ENCODE measurements around the gene TMEM255A. TPM values are rescaled to one million over a fixed set of nuclear protein-coding genes. Genes with fewer than 3 reads are reported as not detected.
A peak's percentile ranks its signal among the peaks of the same experiment; 100 is the strongest.

Gene TMEM255A
- total and polyA plus RNA-seq, 2 of the 13 experiments (the other 11 are each of a cell fraction or from before 2014, with no cell fraction given), result 0.13 to 0.40 TPM

DNA sequence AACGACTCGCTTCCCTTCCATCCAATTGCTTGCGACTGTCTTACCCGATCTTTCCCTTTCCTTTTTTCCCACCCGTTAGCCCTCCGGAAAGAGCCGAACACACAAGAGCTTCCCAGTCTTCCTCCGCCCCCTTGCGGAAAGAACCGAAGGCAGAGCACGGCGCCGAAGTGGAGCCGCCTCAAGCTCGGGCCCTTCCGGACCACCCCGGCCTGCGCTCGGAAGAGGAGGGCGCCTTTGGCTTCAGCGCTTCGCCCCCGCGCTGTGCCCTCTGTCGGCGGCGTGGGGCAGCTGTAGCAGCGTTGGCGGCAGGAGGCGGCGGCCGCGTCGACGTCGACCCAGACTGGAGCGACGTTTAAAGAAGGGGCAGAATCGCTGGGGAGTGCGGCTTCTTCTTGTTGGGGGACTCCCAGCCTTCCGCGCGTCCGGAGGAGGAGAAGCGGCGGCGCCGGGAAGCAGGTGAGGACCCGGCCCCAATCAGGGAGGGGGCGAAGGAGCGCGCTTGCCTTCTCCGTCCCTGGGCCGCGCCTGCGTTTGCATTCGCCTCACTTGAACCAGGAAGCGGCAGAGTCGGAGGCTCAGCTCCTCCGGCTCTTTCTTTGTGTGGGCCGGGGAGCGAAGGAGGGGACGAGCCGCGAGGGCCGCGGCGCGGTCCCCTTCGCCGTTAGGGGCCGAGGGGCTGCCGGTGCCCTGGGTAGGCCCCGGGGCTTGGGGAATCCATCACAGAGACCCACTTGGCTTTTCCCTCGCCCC, 60.6 kb downstream of the TMEM255A start, which contains the start of gene ZBTB33 (continued):
- TF ChIP-seq ZNF318 (CRISPR knock-in tag; IDR thresholded peaks at IDR 0.05) (no peak), ATF7 (IDR thresholded peaks at IDR 0.05) (no peak), ATF7 (CRISPR knock-in tag; IDR thresholded peaks at IDR 0.05) (no peak), ZNF747 (CRISPR knock-in tag; IDR thresholded peaks at IDR 0.05; ENCODE audit: borderline replicate concordance) (no peak), SP1 (IDR thresholded peaks at IDR 0.05) (no peak), SP1 (CRISPR knock-in tag; IDR thresholded peaks at IDR 0.05) (no peak), PRPF4 (IDR thresholded peaks at IDR 0.05; ENCODE audit: low read depth, low read length, poor library complexity, severe bottlenecking) (no peak), ZNF253 (CRISPR knock-in tag; IDR thresholded peaks at IDR 0.05; ENCODE audit: borderline replicate concordance) (no peak), ZBTB43 (CRISPR knock-in tag; conservative IDR thresholded peaks at IDR 0.05) (peak; percentile 65; the same call in 1 of the 2 replicates), GPN1 (CRISPR knock-in tag; IDR thresholded peaks at IDR 0.05; ENCODE audit: borderline replicate concordance) (no peak), FOXA1 (IDR thresholded peaks at IDR 0.05) (no peak), FOXA1 (CRISPR knock-in tag; IDR thresholded peaks at IDR 0.05) (no peak), ZNF670 (CRISPR knock-in tag; IDR thresholded peaks at IDR 0.05; ENCODE audit: borderline replicate concordance) (peak; percentile 53; the same call in 1 of the 2 replicates), MAF1 (CRISPR knock-in tag; IDR thresholded peaks at IDR 0.05; ENCODE audit: borderline replicate concordance) (no peak), SNRNP70 (IDR thresholded peaks at IDR 0.05; ENCODE audit: low read depth, low read length) (no peak), MTA1 (CRISPR knock-in tag; IDR thresholded peaks at IDR 0.05; ENCODE audit: borderline replicate concordance) (no peak), ZNF513 (CRISPR knock-in tag; conservative IDR thresholded peaks at IDR 0.05) (no peak), POLR2A (IDR thresholded peaks at IDR 0.05; ENCODE audit: insufficient read depth in 1 of 2, low read depth in 2 of 2, low read length in 2 of 2) (peak in 1 of 2 experiments; percentile 39; a peak in 1 of 4 replicates), NFIC (IDR thresholded peaks at IDR 0.05; ENCODE audit: low read length) (no peak)
- TF ChIP-seq, protein P1, sequence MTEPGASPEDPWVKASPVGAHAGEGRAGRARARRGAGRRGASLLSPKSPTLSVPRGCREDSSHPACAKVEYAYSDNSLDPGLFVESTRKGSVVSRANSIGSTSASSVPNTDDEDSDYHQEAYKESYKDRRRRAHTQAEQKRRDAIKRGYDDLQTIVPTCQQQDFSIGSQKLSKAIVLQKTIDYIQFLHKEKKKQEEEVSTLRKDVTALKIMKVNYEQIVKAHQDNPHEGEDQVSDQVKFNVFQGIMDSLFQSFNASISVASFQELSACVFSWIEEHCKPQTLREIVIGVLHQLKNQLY (CRISPR knock-in tag; IDR thresholded peaks at IDR 0.05), result 0 out of 2 replicates have a peak, but pooled peaks have one; percentile 39
